Mucosa of descending colon (tissue), 3 donors: ENCODE data around the gene ANXA9. TPM values are rescaled to one million over a fixed set of nuclear protein-coding genes. Genes with fewer than 3 reads are reported as not detected.

Experiments used
- ATAC-seq: fragments of 200-7000 bp; cut with Tn5 transposase; one replicate; pipeline ENCODE4 v1.9.1; 2020; ENCODE audit warnings: mild to moderate bottlenecking, moderate library complexity
- DNase-seq, 3 donors: peaks; one replicate each; pipeline ENCODE4 v3.0.0-alpha.2; 2020
- H3K36me3 ChIP-seq: fragments of 200-600 bp; one replicate; pipeline ENCODE4 v1.8.0; 2021; ENCODE audit warnings: low read depth, mild to moderate bottlenecking
- H3K4me1 ChIP-seq: fragments of 200-600 bp; one replicate; pipeline ENCODE4 v1.8.0; 2021; ENCODE audit warnings: low read depth, mild to moderate bottlenecking
- H3K4me3 ChIP-seq: fragments of 200-600 bp; one replicate; pipeline ENCODE4 v1.8.0; 2021; ENCODE audit warnings: mild to moderate bottlenecking
- H3K9me3 ChIP-seq: fragments of 200-600 bp; one replicate; pipeline ENCODE4 v1.8.0; 2021; ENCODE audit warnings: mild to moderate bottlenecking
- CTCF ChIP-seq: fragments of 200-600 bp; IDR thresholded peaks from one replicate; pipeline ENCODE4 v1.8.0; 2022; ENCODE audit warnings: antibody characterized with exemption, mild to moderate bottlenecking
- intact Hi-C, 2 donors: fragments of 100-400 bp; cut with DNase I in 1 of 2; cut with micrococcal nuclease in 1 of 2; formaldehyde crosslinking; loops; one replicate each; pipeline versions ENCODE4 v1.11.0 to v1.11.1; 2022; cut with DNase I, micrococcal nuclease
- total RNA-seq, 3 donors: library from RNA; stranded (reverse); fragmentation: NEBNext Ultra II Directional in 2 of 3; extraction: Animal tissue kit (Norgen Biotek cat#: 25700) in 2 of 3; gene quantifications; one replicate each; pipeline versions ENCODE4 v1.2.1 to v1.2.4, GENCODE V29; 2021 to 2023
- donor health status: DM: no; HTN: no; CAD: no; lungs with moderate emphysema.
- donor health status: DM: no; HTN: no; CAD: no.
- donor health status: DM: no; HTN: yes; CAD: no.

Gene ANXA9
- total RNA-seq, 3 donors from 2014 or later = not detected

- no peaks in the 10 kb centered on the region for H3K9me3 ChIP-seq
- H3K36me3 ChIP-seq = peaks cover 21% of the 10 kb centered on the region
- intact Hi-C loops = no loop called here
- no peak for ATAC-seq
- H3K4me1 ChIP-seq = peaks cover 5% of the 10 kb centered on the region
- no peak for DNase-seq
- no peak overlapping the region for H3K4me3 ChIP-seq
- no peak for TF ChIP-seq CTCF
These were observed 16.1 kb upstream of the ANXA9 start for GRCh38 chr1:150966011-150966410.

- DNase-seq = no peak
- no peak overlapping the region for H3K4me3 ChIP-seq
- peaks cover 17% of the 10 kb centered on the region for H3K36me3 ChIP-seq
- no peak for ATAC-seq
- TF ChIP-seq CTCF = no peak
- peaks cover 22% of the 10 kb centered on the region for H3K4me1 ChIP-seq
- no peaks in the 10 kb centered on the region for H3K9me3 ChIP-seq
- intact Hi-C loops = no loop called here
These were observed 14.2 kb upstream of the ANXA9 start for GRCh38 chr1:150967936-150968335.

- intact Hi-C loops = no loop called here
- ATAC-seq (no peak), DNase-seq (no peak)
- no peak overlapping the region for H3K4me3 ChIP-seq
- no peak for TF ChIP-seq CTCF
- H3K36me3 ChIP-seq = peaks cover 16% of the 10 kb centered on the region
- H3K9me3 ChIP-seq = no peaks in the 10 kb centered on the region
- peaks cover 28% of the 10 kb centered on the region for H3K4me1 ChIP-seq
These were observed 13.6 kb upstream of the ANXA9 start for GRCh38 chr1:150968491-150968890.

GRCh38 chr1:150969626-150970025 lies 12.5 kb upstream of the ANXA9 start:
- DNase-seq (no peak), ATAC-seq (no peak)
- Histone ChIP-seq H3K36me3 (peaks cover 10% of the 10 kb centered on the region), H3K4me1 (peaks cover 30% of the 10 kb centered on the region), H3K9me3 (no peaks in the 10 kb centered on the region), H3K4me3 (no peak overlapping the region)
- intact Hi-C loops = loop anchor here in 1 of 2 donors (10.0 kb wide), 1 partner anchor 45 kb away; the partner anchor contains the start of gene SETDB1
- no peak for TF ChIP-seq CTCF

GRCh38 chr1:150970808-150971582 lies 11.1 kb upstream of the ANXA9 start:
- Histone ChIP-seq H3K36me3 (peaks cover 10% of the 10 kb centered on the region), H3K4me3 (no peak overlapping the region), H3K9me3 (no peaks in the 10 kb centered on the region), H3K4me1 (peaks cover 36% of the 10 kb centered on the region)
- DNase-seq = peak; percentile 68 to 74 (median 71)
- intact Hi-C loops = loop anchor here in 1 of 2 donors (10.0 kb wide), 1 partner anchor 46 kb away; the partner anchor contains the start of gene SETDB1
- peak; percentile 62 for ATAC-seq
- TF ChIP-seq CTCF = no peak
